H1 (cell line): ENCODE measurements around the gene SOBP. TPM values are rescaled to one million over a fixed set of nuclear protein-coding genes. Genes with fewer than 3 reads are reported as not detected.

ENCODE experiments used
- CTCF ChIA-PET: fragments of 300-600 bp; sonication (Branson Sonifier 250); formaldehyde crosslinking; loops from one replicate; lab custom pipeline; 2021; ENCODE audit not compliant: partially characterized antibody; lab: Charles Lee
- POLR2A ChIA-PET: fragments of 300-600 bp; sonication (Branson Sonifier 250); formaldehyde crosslinking; loops from one replicate; lab custom pipeline; 2021; ENCODE audit warnings: inconsistent platforms; ENCODE audit not compliant: partially characterized antibody; lab: Charles Lee
- DNase-seq, 2 experiments: peaks; one replicate each; pipeline versions ENCODE4 v3.0.0 to v3.0.0-alpha.2; 2010 to 2022; ENCODE audit warnings: low spot score in 2 of 2, low read depth in 1 of 2, mixed read lengths in 1 of 2
- FAIRE-seq: peaks from 2 replicates; lab custom pipeline; 2011; peaks lifted over from hg19 to GRCh38; lab: Jason Lieb, UNC
- H2AFZ ChIP-seq: 2 replicates; pipeline ENCODE4 v1.8.1; 2012; ENCODE audit warnings: low read length, inconsistent platforms
- H2AK5ac ChIP-seq: 2 replicates; pipeline ENCODE4 v1.6.1; 2013; ENCODE audit warnings: low read depth, low read length
- H2BK120ac ChIP-seq: replicated peaks from 2 replicates; pipeline ENCODE3; 2013; ENCODE audit warnings: low read depth, low read length, inconsistent platforms
- H2BK12ac ChIP-seq: 2 replicates; pipeline ENCODE4 v1.6.1; 2013; ENCODE audit warnings: low read depth, low read length
- H2BK15ac ChIP-seq: 2 replicates; pipeline ENCODE4 v1.6.1; 2013; ENCODE audit warnings: low read length
- H2BK20ac ChIP-seq: 2 replicates; pipeline ENCODE4 v1.6.1; 2013; ENCODE audit warnings: low read length
- H2BK5ac ChIP-seq: 2 replicates; pipeline ENCODE4 v1.6.1; 2013; ENCODE audit warnings: low read depth, low read length
- H3K14ac ChIP-seq: 2 replicates; pipeline ENCODE4 v1.6.1; 2013; ENCODE audit warnings: inconsistent platforms; ENCODE audit not compliant: insufficient read length
- H3K18ac ChIP-seq: 2 replicates; pipeline ENCODE4 v1.6.1; 2013; ENCODE audit warnings: low read length; ENCODE audit errors: extremely low read depth
- H3K23ac ChIP-seq: 2 replicates; pipeline ENCODE4 v1.6.1; 2013; ENCODE audit warnings: inconsistent platforms; ENCODE audit not compliant: insufficient read length
- H3K23me2 ChIP-seq: 2 replicates; pipeline ENCODE4 v1.6.1; 2013; ENCODE audit warnings: low read depth, low read length
- H3K27ac ChIP-seq: 2 replicates; pipeline ENCODE4 v1.6.1; 2011; ENCODE audit warnings: low read depth, low read length, inconsistent platforms
- H3K27me3 ChIP-seq, 4 experiments: replicated peaks in 1 of 4; 1 replicate in 1 of 4; 2 replicates in 3 of 4; pipeline versions ENCODE4 v1.6.1 to v1.8.1; 2011 to 2013; ENCODE audit warnings: low read length in 3 of 4, mild to moderate bottlenecking in 3 of 4, inconsistent platforms in 2 of 4, mixed read lengths in 2 of 4, moderate library complexity in 1 of 4; ENCODE audit not compliant: control insufficient read depth in 3 of 4, insufficient read depth in 3 of 4; ENCODE audit errors: extremely low read depth in 1 of 4
- H3K36me3 ChIP-seq, 4 experiments: 2 replicates each; pipeline versions ENCODE4 v1.6.1 to v1.8.1; 2011 to 2013; ENCODE audit warnings: mild to moderate bottlenecking in 4 of 4, low read length in 3 of 4, moderate library complexity in 2 of 4, control low read depth in 1 of 4, inconsistent platforms in 1 of 4; ENCODE audit not compliant: insufficient read depth in 4 of 4, control insufficient read depth in 2 of 4
- H3K4ac ChIP-seq: replicated peaks from 2 replicates; pipeline ENCODE3; 2013; ENCODE audit warnings: low read length, low read depth, mixed read lengths, inconsistent platforms; ENCODE audit not compliant: insufficient read length
- H3K4me1 ChIP-seq, 4 experiments: replicated peaks in 1 of 4; 1 replicate in 1 of 4; 2 replicates in 3 of 4; pipeline versions ENCODE4 v1.6.1 to v1.8.1; 2011 to 2013; ENCODE audit warnings: low read length in 3 of 4, inconsistent platforms in 2 of 4, mixed read lengths in 1 of 4; ENCODE audit not compliant: insufficient read depth in 4 of 4, control insufficient read depth in 3 of 4
- H3K4me2 ChIP-seq, 2 experiments: 2 replicates each; pipeline versions ENCODE4 v1.6.1 to v1.8.1; 2011 to 2013; ENCODE audit warnings: low read depth in 2 of 2, low read length in 2 of 2, control low read depth in 1 of 2, inconsistent platforms in 1 of 2, mild to moderate bottlenecking in 1 of 2; ENCODE audit not compliant: insufficient read depth in 1 of 2
- H3K4me3 ChIP-seq, 4 experiments: fragments of 200-600, 300-600 bp in 1 of 4; sonication (generic), shearing (Covaris generic), sonication (Bioruptor Twin) in 1 of 4; 2 replicates each; pipeline versions ENCODE4 v1.5.1 to v1.8.1; 2011 to 2016; ENCODE audit warnings: low read length in 4 of 4, low read depth in 3 of 4, control low read depth in 2 of 4, inconsistent platforms in 2 of 4, mild to moderate bottlenecking in 2 of 4, mixed read lengths in 1 of 4, moderate library complexity in 1 of 4; ENCODE audit not compliant: insufficient read depth in 2 of 4; ENCODE audit errors: extremely low read depth in 1 of 4
- H3K56ac ChIP-seq: replicated peaks from 2 replicates; pipeline ENCODE3; 2013; ENCODE audit warnings: low read depth, mild to moderate bottlenecking, mixed read lengths, low read length, inconsistent platforms; ENCODE audit not compliant: insufficient read length
- H3K79me1 ChIP-seq: 2 replicates; pipeline ENCODE4 v1.6.1; 2013; ENCODE audit warnings: low read depth, low read length, control low read depth
- H3K79me2 ChIP-seq, 2 experiments: 2 replicates each; pipeline versions ENCODE4 v1.6.1 to v1.8.1; 2012 to 2013; ENCODE audit warnings: low read length in 2 of 2, mild to moderate bottlenecking in 2 of 2, inconsistent platforms in 1 of 2; ENCODE audit not compliant: insufficient read depth in 2 of 2, control insufficient read depth in 1 of 2
- H3K9ac ChIP-seq, 4 experiments: replicated peaks in 1 of 4; 1 replicate in 1 of 4; 2 replicates in 3 of 4; pipeline versions ENCODE4 v1.6.1 to v1.8.1; 2011 to 2013; ENCODE audit warnings: low read depth in 3 of 4, low read length in 3 of 4, control low read depth in 2 of 4, mild to moderate bottlenecking in 2 of 4, moderate library complexity in 2 of 4, inconsistent platforms in 1 of 4; ENCODE audit errors: extremely low read depth in 1 of 4
- H3K9me3 ChIP-seq, 2 experiments: 2 replicates each; pipeline versions ENCODE4 v1.6.1 to v1.8.1; 2012 to 2013; ENCODE audit warnings: mild to moderate bottlenecking in 2 of 2, moderate library complexity in 2 of 2, control low read depth in 1 of 2, inconsistent platforms in 1 of 2, low read depth in 1 of 2, low read length in 1 of 2, mixed read lengths in 1 of 2; ENCODE audit not compliant: insufficient read depth in 2 of 2
- H4K20me1 ChIP-seq, 2 experiments: replicated peaks in 1 of 2; 2 replicates each; pipeline versions ENCODE3 to v1.8.1; 2011 to 2013; ENCODE audit warnings: inconsistent platforms in 2 of 2, low read length in 2 of 2, mild to moderate bottlenecking in 1 of 2; ENCODE audit not compliant: insufficient read depth in 2 of 2, control insufficient read depth in 1 of 2
- H4K5ac ChIP-seq: 2 replicates; pipeline ENCODE4 v1.6.1; 2013; ENCODE audit warnings: low read length, low read depth, mixed read lengths, inconsistent platforms; ENCODE audit not compliant: insufficient read length
- H4K8ac ChIP-seq: 2 replicates; pipeline ENCODE4 v1.8.0; 2013; ENCODE audit warnings: mild to moderate bottlenecking, moderate library complexity, low read length, inconsistent platforms; ENCODE audit not compliant: insufficient read depth; ENCODE audit errors: extremely low read depth
- H4K91ac ChIP-seq: replicated peaks from 2 replicates; pipeline ENCODE3; 2013; ENCODE audit warnings: low read length, mixed read lengths, inconsistent platforms; ENCODE audit not compliant: insufficient read length
- CBX8 ChIP-seq: fragments of 300-800, 300-1000 bp; sonication (generic); IDR thresholded peaks from 2 replicates; pipeline ENCODE4 v1.7.1; 2016; ENCODE audit warnings: low read depth, low read length, borderline replicate concordance
- CEBPB ChIP-seq: IDR thresholded peaks from 2 replicates; pipeline ENCODE4 v1.6.1; 2012; ENCODE audit warnings: low read depth, low read length
- EP300 ChIP-seq, 2 experiments: IDR thresholded peaks; 1 replicate in 1 of 2; 2 replicates in 1 of 2; pipeline ENCODE4 v1.6.1; 2011 to 2012; ENCODE audit warnings: low read depth in 2 of 2, low read length in 2 of 2, mild to moderate bottlenecking in 2 of 2, borderline replicate concordance in 1 of 2, inconsistent platforms in 1 of 2, moderate library complexity in 1 of 2
- JUN ChIP-seq: IDR thresholded peaks from 2 replicates; pipeline ENCODE4 v1.6.1; 2011; ENCODE audit warnings: low read depth, mild to moderate bottlenecking, improper control_type of control experiment, low read length
- PHF8 ChIP-seq: fragments of 200-600 bp; sonication (generic); conservative IDR thresholded peaks from 2 replicates; pipeline ENCODE4 v1.7.1; 2012; ENCODE audit warnings: low read depth, mild to moderate bottlenecking, inconsistent platforms, low read length, moderate library complexity
- RBBP5 ChIP-seq: IDR thresholded peaks from 2 replicates; pipeline ENCODE4 v1.7.1; 2012; ENCODE audit warnings: low read depth, mild to moderate bottlenecking, inconsistent platforms, low read length, moderate library complexity, borderline replicate concordance
- SAP30 ChIP-seq: fragments of 300-600 bp; sonication (generic); IDR thresholded peaks from 2 replicates; pipeline ENCODE4 v1.7.1; 2012; ENCODE audit warnings: low read length, moderate library complexity, mild to moderate bottlenecking, inconsistent platforms; ENCODE audit not compliant: insufficient read depth, insufficient replicate concordance
- SIRT6 ChIP-seq: IDR thresholded peaks from one replicate; pipeline ENCODE4 v1.7.1; 2012; ENCODE audit warnings: low read length, inconsistent platforms
- SUZ12 ChIP-seq: fragments of 200-600 bp; sonication (generic); IDR thresholded peaks from 2 replicates; pipeline ENCODE4 v1.6.1; 2012; ENCODE audit warnings: mild to moderate bottlenecking, inconsistent platforms, low read length, moderate library complexity, mixed read lengths
- TEAD4 ChIP-seq: IDR thresholded peaks from 2 replicates; pipeline ENCODE4 v1.6.1; 2012; ENCODE audit warnings: low read depth, low read length, inconsistent platforms, mixed read lengths
- WGBS, 2 experiments: shearing (Covaris generic) in 1 of 2; methylation state at CpG; one replicate each; pipeline versions ENCODE4 v1.1.6 to v1.1.7; 2013 to 2015; ENCODE audit warnings: low lambda C conversion rate in 2 of 2, mixed read lengths in 2 of 2, inconsistent platforms in 1 of 2, low coverage in 1 of 2, missing lambda C conversion rate in 1 of 2; ENCODE audit not compliant: insufficient replicate concordance in 2 of 2, insufficient coverage in 1 of 2, insufficient read length in 1 of 2; ENCODE audit errors: extremely low coverage in 1 of 2, missing lambda C conversion rate in 1 of 2; 5-methylcytosine and 5-hydroxymethylcytosine counted together
- polyA plus RNA-seq, 7 experiments: library from polyadenylated mRNA; depleted of rRNA in 3 of 7; stranded (reverse) in 5 of 7; unstranded in 2 of 7; fragments of >200 nt in 5 of 7; fragments of 200-250 nt in 2 of 7; gene quantifications; 1 replicate in 5 of 7; 2 replicates in 1 of 7; 4 replicates in 1 of 7; pipeline versions ENCODE4 v1.2.1 to v1.2.3, GENCODE V29; 2011 to 2013; ENCODE audit warnings: missing spikeins in 2 of 7, mixed read lengths in 2 of 7
- total RNA-seq: library from RNA; stranded (reverse); fragmentation: NEBNext Ultra II Directional; extraction: Animal tissue kit (Norgen Biotek cat#: 25700); gene quantifications from 2 replicates; pipeline ENCODE4 v1.2.1, GENCODE V29; 2021
- TF ChIP-seq, protein P1 (sequence below): IDR thresholded peaks from 2 replicates; pipeline ENCODE4 v1.6.1; 2012; ENCODE audit warnings: inconsistent platforms
- TF ChIP-seq, protein P2 (sequence below): IDR thresholded peaks from 2 replicates; pipeline ENCODE4 v1.6.1; 2011; ENCODE audit warnings: low read depth, mild to moderate bottlenecking, low read length; ENCODE audit not compliant: insufficient read depth
- TF ChIP-seq, protein P3 (sequence below): IDR thresholded peaks from 2 replicates; pipeline ENCODE4 v1.6.1; 2012; ENCODE audit warnings: inconsistent platforms

Gene SOBP
- total and polyA plus RNA-seq, 2 of the 8 experiments (the other 6 are each of a cell fraction or from before 2014, with no cell fraction given): 0.45 to 6.2 TPM

DNA sequence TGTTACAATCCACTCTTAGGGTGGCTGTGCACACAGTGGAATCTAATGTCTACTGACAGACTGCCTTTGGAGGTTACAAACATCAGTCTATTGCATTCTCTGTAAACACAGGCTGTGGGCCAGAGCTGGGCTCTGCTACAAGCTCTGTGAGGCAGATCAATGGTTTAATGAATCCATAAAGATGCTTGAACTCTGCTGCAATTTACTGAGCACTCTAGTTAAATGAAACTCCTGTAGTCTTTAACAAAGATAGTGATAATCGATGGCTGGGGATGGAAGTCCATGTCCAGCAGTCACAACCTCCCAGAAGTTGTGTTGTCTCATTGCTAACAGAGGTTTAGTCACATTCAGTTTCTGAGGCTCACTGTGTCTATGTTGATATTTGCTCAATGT is 50.5 kb downstream of the SOBP start:
- Histone ChIP-seq H3K27ac (no peak overlapping the region), H4K8ac (no peak overlapping the region)
- no peak for FAIRE-seq
- TF ChIP-seq SIRT6: no peak
- no peak for TF ChIP-seq CBX8
- TF ChIP-seq, protein P1, sequence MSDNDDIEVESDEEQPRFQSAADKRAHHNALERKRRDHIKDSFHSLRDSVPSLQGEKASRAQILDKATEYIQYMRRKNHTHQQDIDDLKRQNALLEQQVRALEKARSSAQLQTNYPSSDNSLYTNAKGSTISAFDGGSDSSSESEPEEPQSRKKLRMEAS: no peak
- no peak for TF ChIP-seq SAP30
- TF ChIP-seq PHF8: no peak
- TF ChIP-seq SUZ12: no peak
- TF ChIP-seq, protein P2, sequence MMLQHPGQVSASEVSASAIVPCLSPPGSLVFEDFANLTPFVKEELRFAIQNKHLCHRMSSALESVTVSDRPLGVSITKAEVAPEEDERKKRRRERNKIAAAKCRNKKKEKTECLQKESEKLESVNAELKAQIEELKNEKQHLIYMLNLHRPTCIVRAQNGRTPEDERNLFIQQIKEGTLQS: no peak
- TF ChIP-seq TEAD4: no peak
- no peak for TF ChIP-seq CEBPB
- no peak for TF ChIP-seq RBBP5
- no peak for TF ChIP-seq JUN
- TF ChIP-seq, protein P3, sequence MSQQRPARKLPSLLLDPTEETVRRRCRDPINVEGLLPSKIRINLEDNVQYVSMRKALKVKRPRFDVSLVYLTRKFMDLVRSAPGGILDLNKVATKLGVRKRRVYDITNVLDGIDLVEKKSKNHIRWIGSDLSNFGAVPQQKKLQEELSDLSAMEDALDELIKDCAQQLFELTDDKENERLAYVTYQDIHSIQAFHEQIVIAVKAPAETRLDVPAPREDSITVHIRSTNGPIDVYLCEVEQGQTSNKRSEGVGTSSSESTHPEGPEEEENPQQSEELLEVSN: no peak
- no peak for TF ChIP-seq EP300 (IDR thresholded peaks at IDR 0.05; ENCODE audit: borderline replicate concordance in 1 of 2, low read depth in 2 of 2, low read length in 2 of 2)

More for the DNA sequence above, 50.5 kb downstream of the SOBP start:
- Histone ChIP-seq H2AK5ac (no peak overlapping the region), H3K27me3 (no peaks in the 10 kb centered on the region), H4K5ac (no peak overlapping the region), H2BK12ac (no peak overlapping the region), H3K23me2 (no peaks in the 10 kb centered on the region), H3K4me2 (no peak overlapping the region), H2BK120ac (no peak overlapping the region), H3K79me2 (no peaks in the 10 kb centered on the region), H3K18ac (no peak overlapping the region), H3K79me1 (no peaks in the 10 kb centered on the region; the same call in 1 of the 2 replicates), H4K91ac (no peak overlapping the region), H3K9me3 (no peaks in the 10 kb centered on the region), H2BK20ac (no peak overlapping the region), H3K4me1 (peaks cover 0 to 10% (median 5%) of the 10 kb centered on the region in 4 experiments; a peak in 3 of 7 replicates), H2BK15ac (no peak overlapping the region), H3K23ac (no peak overlapping the region), H2BK5ac (no peak overlapping the region), H3K4ac (no peak overlapping the region), H4K20me1 (no peaks in the 10 kb centered on the region), H3K4me3 (no peak overlapping the region), H3K9ac (no peak overlapping the region), H3K36me3 (no peaks in the 10 kb centered on the region), H2AFZ (no peak overlapping the region), H3K56ac (no peak overlapping the region), H3K14ac (no peak overlapping the region)
- no peak for DNase-seq
- 94% methylated on average over 1 of the region's 1 CpG; no CpG with 5 or more reads in 1 of the 2 experiments for WGBS, 2 experiments
- POLR2A ChIA-PET: no interaction called here
- CTCF ChIA-PET: interaction anchor here (1.0 kb wide), 1 partner anchor 36 kb away, joined by 3 read pairs; no protein-coding TSS in a partner anchor
